H1 (cell line): ENCODE results near the gene TMEM86B.

ENCODE experiments used
- CHD2 ChIP-seq: IDR thresholded peaks from 2 replicates; pipeline ENCODE4 v1.6.1; 2012; ENCODE audit warnings: low read length, improper control_type of control experiment
- CTCF ChIP-seq, 3 experiments: IDR thresholded peaks; 1 replicate in 2 of 3; 2 replicates in 1 of 3; pipeline versions ENCODE4 v1.5.1 to v1.6.1; 2011; ENCODE audit warnings: low read length in 3 of 3, mild to moderate bottlenecking in 3 of 3, inconsistent platforms in 2 of 3, low read depth in 1 of 3, moderate library complexity in 1 of 3; ENCODE audit not compliant: insufficient read depth in 1 of 3; ENCODE audit errors: control extremely low read depth in 1 of 3
- EP300 ChIP-seq, 2 experiments: IDR thresholded peaks; 1 replicate in 1 of 2; 2 replicates in 1 of 2; pipeline ENCODE4 v1.6.1; 2011 to 2012; ENCODE audit warnings: low read depth in 2 of 2, low read length in 2 of 2, mild to moderate bottlenecking in 2 of 2, borderline replicate concordance in 1 of 2, inconsistent platforms in 1 of 2, moderate library complexity in 1 of 2
- KDM1A ChIP-seq: fragments of 200-600, 300-600 bp; sonication (generic); IDR thresholded peaks from 2 replicates; pipeline ENCODE4 v1.7.1; 2016; ENCODE audit warnings: mild to moderate bottlenecking, low read length, borderline replicate concordance
- MAFK ChIP-seq: IDR thresholded peaks from 2 replicates; pipeline ENCODE4 v1.6.1; 2012; ENCODE audit warnings: low read depth, mild to moderate bottlenecking, improper control_type of control experiment, low read length
- MAX ChIP-seq: IDR thresholded peaks from 2 replicates; pipeline ENCODE4 v1.6.1; 2012; ENCODE audit warnings: inconsistent platforms
- POLR2A ChIP-seq, 2 experiments: IDR thresholded peaks; 1 replicate in 1 of 2; 2 replicates in 1 of 2; pipeline ENCODE4 v1.6.1; 2011; ENCODE audit warnings: low read depth in 2 of 2, low read length in 2 of 2, mild to moderate bottlenecking in 2 of 2; ENCODE audit errors: control extremely low read depth in 1 of 2
- POLR2AphosphoS5 ChIP-seq: IDR thresholded peaks from 2 replicates; pipeline ENCODE4 v1.6.1; 2011; ENCODE audit warnings: low read depth, low read length
- RFX5 ChIP-seq: IDR thresholded peaks from 2 replicates; pipeline ENCODE4 v1.6.1; 2011; ENCODE audit warnings: low read depth, low read length, improper control_type of control experiment, borderline replicate concordance
- SP1 ChIP-seq: IDR thresholded peaks from 2 replicates; pipeline ENCODE4 v1.6.1; 2011; ENCODE audit warnings: low read depth, low read length
- YY1 ChIP-seq: IDR thresholded peaks from 2 replicates; pipeline ENCODE4 v1.6.1; 2011; ENCODE audit warnings: low read depth, mild to moderate bottlenecking, low read length

DNA sequence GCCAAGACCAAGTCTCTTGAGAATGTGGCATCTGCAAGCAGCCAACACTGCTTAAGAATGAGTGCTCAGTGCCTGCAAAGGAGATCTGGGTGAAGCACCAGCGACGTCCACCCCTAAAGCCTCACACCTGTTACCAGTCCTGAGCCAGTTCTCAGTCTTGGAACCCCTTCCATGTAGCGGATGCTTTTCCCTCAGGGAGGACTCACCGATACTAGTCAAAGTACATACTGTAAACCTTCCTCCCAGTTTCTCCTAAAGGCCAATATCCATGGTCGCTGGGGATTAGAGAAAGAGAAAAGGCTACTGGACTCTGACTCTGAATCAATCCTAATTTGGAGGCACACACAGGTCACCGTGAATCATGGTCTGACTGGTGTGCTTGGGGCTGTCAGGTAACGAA, 15.0 kb downstream of the TMEM86B start:
- TF ChIP-seq CTCF (IDR thresholded peaks at IDR 0.05; ENCODE audit: control extremely low read depth in 1 of 3, insufficient read depth in 1 of 3, low read depth in 1 of 3, low read length in 3 of 3), result no peak
- TF ChIP-seq YY1, result no peak
- TF ChIP-seq CHD2, result no peak
- TF ChIP-seq RFX5, result no peak
- no peak for TF ChIP-seq POLR2AphosphoS5
- TF ChIP-seq MAX, result no peak
- no peak for TF ChIP-seq EP300 (IDR thresholded peaks at IDR 0.05; ENCODE audit: borderline replicate concordance in 1 of 2, low read depth in 2 of 2, low read length in 2 of 2)
- no peak for TF ChIP-seq SP1
- no peak for TF ChIP-seq POLR2A (IDR thresholded peaks at IDR 0.05; ENCODE audit: control extremely low read depth in 1 of 2, low read depth in 2 of 2, low read length in 2 of 2)
- no peak for TF ChIP-seq MAFK
- TF ChIP-seq KDM1A, result no peak
